H9 (cell line): ENCODE results near the gene SNX12. TPM values are rescaled to one million over a fixed set of nuclear protein-coding genes. Genes with fewer than 3 reads are reported as not detected.

Experiments used
- DNase-seq: peaks from one replicate; pipeline ENCODE4 v3.0.0-alpha.2; 2017
- H2AFZ ChIP-seq: one replicate; pipeline ENCODE4 v1.6.1; 2013; ENCODE audit warnings: mild to moderate bottlenecking, low read length, control low read depth, moderate library complexity
- H2AK5ac ChIP-seq: 2 replicates; pipeline ENCODE4 v1.6.1; 2013; ENCODE audit warnings: low read length, control low read depth, mixed read lengths; ENCODE audit not compliant: insufficient read length
- H2BK120ac ChIP-seq: one replicate; pipeline ENCODE4 v1.6.1; 2013; ENCODE audit warnings: low read depth, mild to moderate bottlenecking, low read length, control low read depth, inconsistent platforms; ENCODE audit not compliant: poor library complexity, severe bottlenecking
- H2BK12ac ChIP-seq: 2 replicates; pipeline ENCODE4 v1.6.1; 2013; ENCODE audit warnings: low read length, control low read depth, mixed read lengths, low read depth; ENCODE audit not compliant: insufficient read length
- H2BK15ac ChIP-seq: 2 replicates; pipeline ENCODE4 v1.6.1; 2013; ENCODE audit warnings: low read depth, low read length, control low read depth
- H2BK20ac ChIP-seq: one replicate; pipeline ENCODE4 v1.6.1; 2013; ENCODE audit warnings: low read depth, mild to moderate bottlenecking, low read length, control low read depth, inconsistent platforms; ENCODE audit not compliant: poor library complexity, severe bottlenecking
- H2BK5ac ChIP-seq: 2 replicates; pipeline ENCODE4 v1.6.1; 2013; ENCODE audit warnings: low read length, control low read depth, mixed read lengths; ENCODE audit not compliant: insufficient read length
- H3K14ac ChIP-seq: 2 replicates; pipeline ENCODE4 v1.6.1; 2013; ENCODE audit warnings: low read length, control low read depth; ENCODE audit not compliant: insufficient read depth
- H3K18ac ChIP-seq: 2 replicates; pipeline ENCODE4 v1.6.1; 2013; ENCODE audit warnings: low read depth, mild to moderate bottlenecking, mixed read lengths, low read length, control low read depth; ENCODE audit not compliant: insufficient read length
- H3K23ac ChIP-seq: 2 replicates; pipeline ENCODE4 v1.6.1; 2013; ENCODE audit warnings: low read length, control low read depth, mixed read lengths, low read depth; ENCODE audit not compliant: insufficient read length
- H3K23me2 ChIP-seq: 2 replicates; pipeline ENCODE4 v1.6.1; 2013; ENCODE audit warnings: low read depth, mild to moderate bottlenecking, mixed read lengths, low read length, control low read depth; ENCODE audit not compliant: insufficient read length, poor library complexity, severe bottlenecking
- H3K27ac ChIP-seq: 2 replicates; pipeline ENCODE4 v1.5.1; 2013; ENCODE audit warnings: low read length, control low read depth, mixed read lengths, low read depth; ENCODE audit not compliant: insufficient read length
- H3K27me3 ChIP-seq: 2 replicates; pipeline ENCODE4 v1.6.1; 2013; ENCODE audit warnings: low read length, control low read depth, inconsistent platforms; ENCODE audit not compliant: insufficient read depth
- H3K4ac ChIP-seq: 2 replicates; pipeline ENCODE4 v1.6.1; 2013; ENCODE audit warnings: low read depth, mild to moderate bottlenecking, control low read depth, inconsistent platforms, low read length, moderate library complexity
- H3K4me1 ChIP-seq: 2 replicates; pipeline ENCODE4 v1.6.1; 2013; ENCODE audit warnings: low read length, control low read depth, inconsistent platforms; ENCODE audit not compliant: insufficient read depth
- H3K4me2 ChIP-seq: 2 replicates; pipeline ENCODE4 v1.6.1; 2013; ENCODE audit warnings: low read length, control low read depth, mixed read lengths; ENCODE audit not compliant: insufficient read length, insufficient read depth
- H3K56ac ChIP-seq: 2 replicates; pipeline ENCODE4 v1.6.1; 2013; ENCODE audit warnings: low read depth, mild to moderate bottlenecking, mixed read lengths, low read length, control low read depth; ENCODE audit not compliant: insufficient read length
- H3K79me1 ChIP-seq: 2 replicates; pipeline ENCODE4 v1.6.1; 2013; ENCODE audit warnings: low read depth, mild to moderate bottlenecking, moderate library complexity, low read length, control low read depth, inconsistent platforms; ENCODE audit not compliant: insufficient read depth, poor library complexity, severe bottlenecking
- H3K79me2 ChIP-seq: 2 replicates; pipeline ENCODE4 v1.6.1; 2013; ENCODE audit warnings: low read length, control low read depth, inconsistent platforms; ENCODE audit not compliant: insufficient read depth
- H3K9ac ChIP-seq: 2 replicates; pipeline ENCODE4 v1.6.1; 2013; ENCODE audit warnings: low read length, control low read depth, mixed read lengths; ENCODE audit not compliant: insufficient read length; ENCODE audit errors: extremely low read depth
- H3K9me3 ChIP-seq: one replicate; pipeline ENCODE4 v1.6.1; 2013; ENCODE audit warnings: low read depth, low read length, inconsistent platforms; ENCODE audit not compliant: control insufficient read depth
- H3T11ph ChIP-seq: one replicate; pipeline ENCODE4 v1.6.1; 2013; ENCODE audit warnings: mild to moderate bottlenecking, low read length, control low read depth, inconsistent platforms
- H4K20me1 ChIP-seq: one replicate; pipeline ENCODE4 v1.6.1; 2013; ENCODE audit not compliant: control insufficient read depth, insufficient read length, insufficient read depth
- H4K5ac ChIP-seq: 2 replicates; pipeline ENCODE4 v1.6.1; 2013; ENCODE audit warnings: low read depth, mild to moderate bottlenecking, mixed read lengths, low read length, control low read depth; ENCODE audit not compliant: insufficient read length
- H4K8ac ChIP-seq: replicated peaks from 2 replicates; pipeline ENCODE4 v1.6.1; 2013; ENCODE audit warnings: low read length, control low read depth, mixed read lengths, low read depth; ENCODE audit not compliant: insufficient read length
- H4K91ac ChIP-seq: 2 replicates; pipeline ENCODE4 v1.6.1; 2013; ENCODE audit warnings: low read depth, mild to moderate bottlenecking, moderate library complexity, mixed read lengths, low read length, control low read depth; ENCODE audit not compliant: insufficient read length
- H3K27ac Mint-ChIP-seq, 3 experiments: 2 replicates in 2 of 3; 3 replicates in 1 of 3; pipeline ENCODE4 v1.8.0; 2020 to 2021; ENCODE audit warnings: mixed read lengths in 3 of 3, mild to moderate bottlenecking in 1 of 3, moderate library complexity in 1 of 3
- H3K27me3 Mint-ChIP-seq: 2 replicates; pipeline ENCODE4 v1.8.0; 2021; ENCODE audit warnings: low read depth, mild to moderate bottlenecking, moderate library complexity, mixed read lengths
- H3K36me3 Mint-ChIP-seq, 3 experiments: 2 replicates in 2 of 3; 3 replicates in 1 of 3; pipeline ENCODE4 v1.8.0; 2020 to 2021; ENCODE audit warnings: low read depth in 3 of 3, mixed read lengths in 3 of 3; ENCODE audit not compliant: insufficient read depth in 1 of 3
- H3K4me1 Mint-ChIP-seq, 2 experiments: 2 replicates each; pipeline ENCODE4 v1.8.0; 2020; ENCODE audit warnings: mixed read lengths in 2 of 2
- H3K4me3 Mint-ChIP-seq, 2 experiments: 2 replicates in 1 of 2; 3 replicates in 1 of 2; pipeline ENCODE4 v1.8.0; 2020 to 2021; ENCODE audit warnings: mild to moderate bottlenecking in 2 of 2, mixed read lengths in 2 of 2, moderate library complexity in 1 of 2
- H3K9me3 Mint-ChIP-seq, 2 experiments: 2 replicates in 1 of 2; 3 replicates in 1 of 2; pipeline ENCODE4 v1.8.0; 2020; ENCODE audit warnings: mild to moderate bottlenecking in 2 of 2, mixed read lengths in 2 of 2, moderate library complexity in 1 of 2
- CTCF ChIP-seq: fragments of 200-600 bp; sonication (generic); conservative IDR thresholded peaks from 3 replicates; pipeline ENCODE4 v1.8.0; 2021; ENCODE audit warnings: antibody characterized with exemption, mild to moderate bottlenecking
- WGBS: extraction: QIAGEN DNeasy Blood & Tissue Kit; methylation state at CpG from one replicate; pipeline ENCODE4 v1.1.7; 2013; ENCODE audit warnings: missing lambda C conversion rate, low lambda C conversion rate, mixed read lengths; ENCODE audit not compliant: insufficient read length; ENCODE audit errors: extremely low coverage; 5-methylcytosine and 5-hydroxymethylcytosine counted together
- total RNA-seq: library from RNA; stranded (reverse); gene quantifications from 2 replicates; pipeline ENCODE4 v1.2.1, GENCODE V29; 2021

SNX12 gene
- total RNA-seq, 1 experiment from 2014 or later = 69.1 TPM

GRCh38 chrX:71053217-71053621, 14.9 kb downstream of the SNX12 start:
- no peak for TF ChIP-seq CTCF
- no peaks in the 10 kb centered on the region for H3K79me2 ChIP-seq
- H3K18ac ChIP-seq = no peak overlapping the region
- H2AK5ac ChIP-seq = no peak overlapping the region
- H2BK20ac ChIP-seq = no peak overlapping the region
- H3K27me3 Mint-ChIP-seq = no peaks in the 10 kb centered on the region
- H3K9me3 ChIP-seq = peaks cover 6% of the 10 kb centered on the region
- no peak overlapping the region for H3T11ph ChIP-seq
- no peak overlapping the region for H3K23ac ChIP-seq
- no peaks in the 10 kb centered on the region for H3K79me1 ChIP-seq
- no peak overlapping the region for H2BK12ac ChIP-seq
- peak overlapping the region in 2 of 3 experiments; percentile 62 to 63; a peak in 3 of 7 replicates for H3K27ac Mint-ChIP-seq
- no peak overlapping the region for H4K91ac ChIP-seq
- no peak overlapping the region for H4K5ac ChIP-seq
- no CpG with 5 or more reads among the region's 18 CpGs for WGBS
- no peaks in the 10 kb centered on the region for H3K23me2 ChIP-seq
- H4K20me1 ChIP-seq = no peaks in the 10 kb centered on the region
- no peak overlapping the region for H2BK15ac ChIP-seq
- H3K4me1 Mint-ChIP-seq = 0 out of 4 replicates have a peak, but pooled peaks cover 0 to 3% of the 10 kb centered on the region in 2 experiments
- no peak overlapping the region for H3K9ac ChIP-seq
- H3K14ac ChIP-seq = no peak overlapping the region
- no peak overlapping the region for H3K27ac ChIP-seq
- peak overlapping the region; percentile 62 to 82 for H3K4me3 Mint-ChIP-seq
- H4K8ac ChIP-seq = no peak overlapping the region
- H3K4me1 ChIP-seq = no peaks in the 10 kb centered on the region
- H3K56ac ChIP-seq = no peak overlapping the region
- H3K4me2 ChIP-seq = peak overlapping the region; percentile 49
- H2AFZ ChIP-seq = no peak overlapping the region
- DNase-seq = peak; percentile 90
- H2BK5ac ChIP-seq = no peak overlapping the region
- H2BK120ac ChIP-seq = no peak overlapping the region
- peaks cover 50 to 54% of the 10 kb centered on the region in 2 experiments for H3K9me3 Mint-ChIP-seq
- H3K27me3 ChIP-seq = no peaks in the 10 kb centered on the region
- no peak overlapping the region for H3K4ac ChIP-seq
- H3K36me3 Mint-ChIP-seq = peaks cover 4 to 24% (median 4%) of the 10 kb centered on the region in 3 experiments; a peak in 6 of 7 replicates
